Measurements from ENCODE around the gene CSNK1G1.

- TF ChIP-seq CTCF (IDR thresholded peaks at IDR 0.05; ENCODE audit: insufficient read depth, low read length, poor library complexity, severe bottlenecking) (no peak), EZH2phosphoT487 (conservative IDR thresholded peaks at IDR 0.05; ENCODE audit: low read length) (no peak)
Observed at GRCh38 chr15:64157599-64158125, 198.3 kb downstream of the CSNK1G1 start.
